Stimulated activated naive CD4-positive, alpha-beta T cell (primary cell): ENCODE measurements around the gene LSM12.

Experiments used
- DNase-seq, 6 experiments: peaks; one replicate each; lab custom pipeline; 2025; lab: John Stamatoyannopoulos, UW

Gene LSM12

DNA sequence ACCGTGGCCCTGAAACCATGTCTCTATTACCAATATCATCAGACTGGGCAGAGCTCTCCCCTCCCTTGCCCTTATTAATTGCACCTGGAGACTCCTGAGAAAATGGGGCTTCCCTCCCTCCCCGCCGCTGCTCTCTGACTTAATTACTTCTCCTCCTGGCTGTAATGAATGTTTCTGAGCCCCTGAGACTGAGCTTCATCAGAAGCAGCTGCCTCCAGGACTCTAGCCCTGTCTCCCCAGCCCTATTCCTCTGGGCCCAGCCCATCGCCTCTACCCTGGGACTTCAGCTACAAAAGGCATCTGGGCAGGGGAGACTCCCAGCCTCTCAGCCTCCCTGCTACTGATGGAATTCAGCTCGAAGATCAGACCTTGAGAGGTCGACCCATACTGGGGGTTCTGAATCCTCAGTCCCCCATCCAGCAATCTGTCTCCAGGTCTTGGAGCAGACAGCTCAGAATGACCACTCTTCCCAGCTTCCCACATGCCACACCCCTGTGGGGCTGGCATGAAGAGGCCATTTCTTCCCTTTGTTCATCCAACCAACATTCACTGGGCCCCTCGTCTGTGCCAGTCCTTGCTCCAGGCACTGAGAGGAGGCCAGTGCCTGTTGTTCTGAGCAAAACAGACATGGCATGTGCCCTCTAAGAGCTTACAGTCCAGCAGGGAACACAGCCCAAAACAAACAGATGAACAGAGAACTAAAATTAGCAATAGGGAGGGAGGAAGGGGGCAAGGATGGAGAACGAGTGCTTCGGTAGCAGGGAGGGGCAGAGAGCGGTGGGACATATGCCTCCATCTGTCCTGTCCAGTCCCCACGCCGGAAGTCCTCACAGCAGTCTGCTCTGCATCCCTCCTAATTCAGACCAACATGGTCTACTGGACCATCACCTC lies 79.1 kb downstream of the LSM12 start:
- DNase-seq = no peak

DNA sequence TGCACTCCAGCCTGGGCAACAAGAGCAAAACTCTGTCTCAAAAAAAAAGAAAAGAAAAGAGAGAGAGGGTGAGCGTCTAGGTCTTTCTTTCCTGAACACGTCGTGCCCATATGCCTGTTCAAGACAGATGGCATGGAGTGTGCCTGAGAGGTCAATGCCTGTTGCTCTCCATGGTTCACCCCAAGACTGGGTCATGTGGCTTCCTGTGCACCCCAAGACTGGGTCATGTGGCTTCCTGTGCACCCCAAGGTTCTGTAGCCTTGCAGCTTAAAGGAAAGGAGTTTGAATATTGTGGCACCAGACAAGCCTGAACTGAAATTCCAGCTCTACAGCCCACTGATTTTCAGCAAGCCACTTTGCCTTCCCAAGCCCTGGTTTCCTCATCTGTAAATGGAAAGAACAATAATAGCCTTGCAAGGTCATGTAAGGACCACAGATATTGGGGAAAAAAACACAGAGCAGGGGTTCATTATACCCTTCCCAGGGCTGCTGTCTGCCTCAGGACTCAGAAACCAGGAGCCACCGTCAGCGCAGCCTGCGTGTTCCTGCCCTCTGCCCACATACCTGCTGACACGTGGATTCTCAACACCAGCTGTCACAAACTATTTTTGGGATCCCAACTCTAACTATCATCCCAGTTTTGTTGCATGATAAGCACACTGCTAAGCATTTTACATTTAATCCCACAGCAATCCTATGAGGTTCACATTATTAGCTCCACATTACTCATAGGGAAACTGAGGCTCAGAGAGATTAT lies 80.1 kb downstream of the LSM12 start:
- no peak for DNase-seq

DNA sequence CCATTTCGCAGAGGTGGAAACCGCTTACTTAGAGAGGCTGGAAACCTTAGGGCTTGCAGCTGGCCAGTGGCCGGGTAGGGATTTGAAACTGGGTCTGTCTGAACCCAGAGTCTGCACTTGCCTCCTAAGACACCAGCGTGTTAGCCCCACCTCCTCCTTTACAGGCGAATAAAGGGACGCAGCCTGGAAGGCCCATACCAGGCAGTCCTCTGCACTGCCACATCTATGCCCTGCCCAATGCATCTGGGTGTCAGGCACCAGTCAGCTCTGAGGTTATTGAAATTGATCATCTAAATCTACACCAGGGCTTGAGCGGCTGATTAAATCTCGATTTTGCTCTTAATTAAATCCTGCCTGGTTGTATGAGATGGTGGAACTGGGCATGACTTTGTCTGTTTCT lies 82.0 kb downstream of the LSM12 start:
- no peak for DNase-seq
